HEK293 (cell line): ENCODE measurements around the gene ZBTB38.
A peak's percentile ranks its signal among the peaks of the same experiment; 100 is the strongest.

Source experiments
- CTCF ChIA-PET: fragments of 350-600 bp; formaldehyde crosslinking; extraction: SDS; loops from one replicate; lab custom pipeline; 2021; ENCODE audit warnings: antibody characterized with exemption; lab: Yijun Ruan, JAX
- POLR2A ChIA-PET: fragments of 300-600 bp; formaldehyde crosslinking; extraction: SDS; loops from one replicate; lab custom pipeline; 2020; ENCODE audit warnings: antibody characterized with exemption, inconsistent platforms; lab: Yijun Ruan, JAX
- H3K27ac ChIP-seq: fragments of 200-500 bp; sonication (Bioruptor generic); 2 replicates; pipeline ENCODE4 v1.5.1; 2014; ENCODE audit warnings: low read depth, low read length, control low read depth, inconsistent platforms; ENCODE audit errors: extremely low read depth
- H3K36me3 ChIP-seq, 2 experiments: fragments of 200-500 bp in 1 of 2; sonication (Bioruptor generic) in 1 of 2; 1 replicate in 1 of 2; 2 replicates in 1 of 2; pipeline ENCODE4 v1.5.1; 2014 to 2017; ENCODE audit warnings: inconsistent platforms in 2 of 2, low read length in 2 of 2; ENCODE audit not compliant: control insufficient read depth in 2 of 2, insufficient read depth in 1 of 2
- H3K4me1 ChIP-seq: fragments of 200-500 bp; sonication (Bioruptor generic); 2 replicates; pipeline ENCODE4 v1.5.1; 2014; ENCODE audit warnings: mild to moderate bottlenecking, low read length, inconsistent platforms; ENCODE audit not compliant: control insufficient read depth, insufficient read depth
- H3K4me3 ChIP-seq: 2 replicates; pipeline ENCODE4 v1.5.1; 2011; ENCODE audit warnings: low read depth, mild to moderate bottlenecking, control low read depth, low read length, moderate library complexity
- H3K9me3 ChIP-seq: fragments of 200-500 bp; sonication (Bioruptor generic); 2 replicates; pipeline ENCODE4 v1.5.1; 2014; ENCODE audit warnings: low read depth, low read length, inconsistent platforms; ENCODE audit not compliant: control insufficient read depth, insufficient read depth
- GLI4 ChIP-seq: fragments of 450-650 bp; formaldehyde crosslinking; IDR thresholded peaks from 2 replicates; pipeline ENCODE4 v1.5.1; 2016; ENCODE audit warnings: missing biosample characterization, missing genetic modification characterization
- HIC1 ChIP-seq: fragments of 450-650 bp; formaldehyde crosslinking; IDR thresholded peaks from 2 replicates; pipeline ENCODE4 v1.5.1; 2016; ENCODE audit warnings: missing biosample characterization, missing genetic modification characterization
- OVOL3 ChIP-seq: fragments of 450-650 bp; formaldehyde crosslinking; IDR thresholded peaks from 2 replicates; pipeline ENCODE4 v1.5.1; 2016; ENCODE audit warnings: missing biosample characterization, missing genetic modification characterization
- PRDM6 ChIP-seq: fragments of 450-650 bp; formaldehyde crosslinking; IDR thresholded peaks from 2 replicates; pipeline ENCODE4 v1.5.1; 2017; ENCODE audit warnings: missing biosample characterization, missing genetic modification characterization
- SCRT2 ChIP-seq: fragments of 450-650 bp; formaldehyde crosslinking; IDR thresholded peaks from 2 replicates; pipeline ENCODE4 v1.5.1; 2016; ENCODE audit warnings: missing biosample characterization, missing genetic modification characterization
- SETDB1 ChIP-seq: IDR thresholded peaks from one replicate; pipeline ENCODE4 v1.6.1; 2017; ENCODE audit warnings: mild to moderate bottlenecking, low read length, moderate library complexity, mixed read lengths; ENCODE audit not compliant: insufficient read length
- SP7 ChIP-seq: fragments of 450-650 bp; formaldehyde crosslinking; IDR thresholded peaks from 2 replicates; pipeline ENCODE4 v1.5.1; 2016; ENCODE audit warnings: missing biosample characterization, missing genetic modification characterization
- ZBTB6 ChIP-seq: fragments of 450-650 bp; formaldehyde crosslinking; IDR thresholded peaks from 2 replicates; pipeline ENCODE4 v1.5.1; 2017; ENCODE audit warnings: missing biosample characterization, missing genetic modification characterization
- ZNF202 ChIP-seq: fragments of 450-650 bp; formaldehyde crosslinking; IDR thresholded peaks from 2 replicates; pipeline ENCODE4 v1.5.1; 2016; ENCODE audit warnings: missing biosample characterization, missing genetic modification characterization, borderline replicate concordance
- ZNF302 ChIP-seq: fragments of 450-650 bp; formaldehyde crosslinking; IDR thresholded peaks from 2 replicates; pipeline ENCODE4 v1.5.1; 2016; ENCODE audit warnings: missing biosample characterization, missing genetic modification characterization, low read depth
- ZNF350 ChIP-seq: fragments of 450-650 bp; formaldehyde crosslinking; IDR thresholded peaks from 2 replicates; pipeline ENCODE4 v1.5.0; 2017; ENCODE audit warnings: missing biosample characterization, mild to moderate bottlenecking, missing genetic modification characterization
- ZNF398 ChIP-seq: fragments of 450-650 bp; formaldehyde crosslinking; IDR thresholded peaks from 2 replicates; pipeline ENCODE4 v1.5.1; 2017; ENCODE audit warnings: missing biosample characterization, missing genetic modification characterization
- ZNF660 ChIP-seq: fragments of 450-650 bp; IDR thresholded peaks from 2 replicates; pipeline ENCODE4 v1.5.1; 2018; ENCODE audit warnings: missing biosample characterization, mild to moderate bottlenecking, missing genetic modification characterization
- ZNF664 ChIP-seq: fragments of 450-650 bp; formaldehyde crosslinking; IDR thresholded peaks from 2 replicates; pipeline ENCODE4 v1.5.1; 2016; ENCODE audit warnings: missing biosample characterization, missing genetic modification characterization

The ZBTB38 gene

GRCh38 chr3:141335531-141336061, 32.7 kb upstream of the ZBTB38 start:
- H3K4me3 ChIP-seq: no peak overlapping the region
- H3K4me1 ChIP-seq: no peaks in the 10 kb centered on the region
- ChIA-PET CTCF (interaction anchor here (0.6 to 1.5 kb wide), 2 partner anchors 119 to 222 kb away, joined by 3 to 5 read pairs; no protein-coding TSS in a partner anchor), POLR2A (no interaction called here)
- no peak for TF ChIP-seq OVOL3 (tag by site-specific recombination)
- no peak for TF ChIP-seq ZNF202
- no peak for TF ChIP-seq ZBTB6 (tag by site-specific recombination)
- TF ChIP-seq ZNF302 (tag by site-specific recombination): no peak
- no peak for TF ChIP-seq PRDM6 (tag by site-specific recombination)
- no peak overlapping the region for H3K27ac ChIP-seq
- H3K36me3 ChIP-seq: no peaks in the 10 kb centered on the region
- no peaks in the 10 kb centered on the region for H3K9me3 ChIP-seq

- Histone ChIP-seq H3K27ac (no peak overlapping the region), H3K4me1 (no peaks in the 10 kb centered on the region), H3K9me3 (no peaks in the 10 kb centered on the region), H3K36me3 (no peaks in the 10 kb centered on the region), H3K4me3 (no peak overlapping the region)
- ChIA-PET POLR2A (interaction anchor here (0.6 kb wide), 1 partner anchor 541 kb away, joined by 6 read pairs; no protein-coding TSS in a partner anchor), CTCF (interaction anchor here (0.6 to 1.8 kb wide), 4 partner anchors 33 to 224 kb away, joined by 3 to 4 read pairs (median 3); no protein-coding TSS in a partner anchor)
- TF ChIP-seq GLI4 (tag by site-specific recombination) (no peak), ZNF350 (tag by site-specific recombination) (no peak), ZNF660 (tag by site-specific recombination) (0 out of 2 replicates have a peak, but pooled peaks have one; percentile 51), HIC1 (tag by site-specific recombination) (peak; percentile 28; the same call in 1 of the 2 replicates), SCRT2 (tag by site-specific recombination) (peak; percentile 81)
Observed at GRCh38 chr3:141336672-141337522, 31.4 kb upstream of the ZBTB38 start.

- H3K4me3 ChIP-seq: no peak overlapping the region
- no peaks in the 10 kb centered on the region for H3K36me3 ChIP-seq
- no peak overlapping the region for H3K27ac ChIP-seq
- CTCF ChIA-PET: interaction anchor here (0.8 to 1.8 kb wide), 3 partner anchors 33 to 223 kb away, joined by 3 to 4 read pairs (median 3); no protein-coding TSS in a partner anchor
- POLR2A ChIA-PET: no interaction called here
- no peaks in the 10 kb centered on the region for H3K9me3 ChIP-seq
- TF ChIP-seq SETDB1: peak; percentile 21
- peak; percentile 45; the same call in 1 of the 2 replicates for TF ChIP-seq ZNF664 (tag by site-specific recombination)
- TF ChIP-seq ZNF398: no peak
- peak; percentile 91 for TF ChIP-seq SP7 (tag by site-specific recombination)
- no peaks in the 10 kb centered on the region for H3K4me1 ChIP-seq
Observed at GRCh38 chr3:141337523-141337854, 30.8 kb upstream of the ZBTB38 start.
